Endothelial cell of umbilical vein (primary cell): ENCODE measurements around the gene DCHS1. TPM values are rescaled to one million over a fixed set of nuclear protein-coding genes. Genes with fewer than 3 reads are reported as not detected.

ENCODE experiments used
- BruUV-seq: library from RNA; stranded (reverse); fragments of 400-500 nt; replicated peaks from 2 replicates; lab custom pipeline; 2021; lab: Mats Ljungman, UMichigan
- CTCF ChIA-PET: fragments of 300-600, 350-600 bp; sonication (Branson Sonifier 250); formaldehyde crosslinking; loops from one replicate; lab custom pipeline; 2021; ENCODE audit warnings: antibody characterized with exemption, inconsistent platforms; lab: Charles Lee
- POLR2A ChIA-PET: fragments of 300-600, 350-600 bp; sonication (Branson Sonifier 250); formaldehyde crosslinking; loops from one replicate; lab custom pipeline; 2021; ENCODE audit warnings: antibody characterized with exemption, inconsistent platforms; lab: Charles Lee
- DNase-seq: peaks from one replicate; pipeline ENCODE4 v3.0.0-alpha.2; 2011; ENCODE audit warnings: low read depth, low spot score
- FAIRE-seq: peaks from 2 replicates; lab custom pipeline; 2011; peaks lifted over from hg19 to GRCh38; lab: Jason Lieb, UNC
- H2AFZ ChIP-seq: 2 replicates; pipeline ENCODE4 v1.6.0; 2012; ENCODE audit warnings: low read depth, low read length, control low read depth, inconsistent platforms
- H3K27ac ChIP-seq: 2 replicates; pipeline ENCODE4 v1.5.1; 2011; ENCODE audit warnings: low read depth, mild to moderate bottlenecking, control low read depth, low read length, moderate library complexity; ENCODE audit not compliant: insufficient read depth
- H3K27me3 ChIP-seq, 2 experiments: 2 replicates each; pipeline versions ENCODE4 v1.6.0 to v1.6.1; 2011; ENCODE audit warnings: low read length in 2 of 2, mixed read lengths in 1 of 2; ENCODE audit not compliant: control insufficient read depth in 2 of 2, insufficient read depth in 2 of 2
- H3K36me3 ChIP-seq, 2 experiments: 2 replicates in 1 of 2; 3 replicates in 1 of 2; pipeline ENCODE4 v1.5.1; 2011; ENCODE audit warnings: low read length in 2 of 2, mild to moderate bottlenecking in 1 of 2, moderate library complexity in 1 of 2; ENCODE audit not compliant: control insufficient read depth in 2 of 2, insufficient read depth in 2 of 2; ENCODE audit errors: extremely low read depth in 1 of 2
- H3K4me1 ChIP-seq: 3 replicates; pipeline ENCODE4 v1.5.1; 2011; ENCODE audit warnings: mild to moderate bottlenecking, low read length; ENCODE audit not compliant: control insufficient read depth, insufficient read depth; ENCODE audit errors: extremely low read depth
- H3K4me2 ChIP-seq: 2 replicates; pipeline ENCODE4 v1.6.1; 2011; ENCODE audit warnings: low read length, control low read depth, mixed read lengths; ENCODE audit not compliant: insufficient read depth
- H3K4me3 ChIP-seq, 3 experiments: fragments of 200-600 bp in 1 of 3; sonication (generic), shearing (Covaris generic) in 1 of 3; replicated peaks in 1 of 3; 2 replicates each; pipeline ENCODE4 v1.5.1; 2011 to 2016; ENCODE audit warnings: control low read depth in 3 of 3, low read length in 3 of 3, mild to moderate bottlenecking in 2 of 3, inconsistent platforms in 1 of 3, low read depth in 1 of 3, moderate library complexity in 1 of 3; ENCODE audit not compliant: insufficient read depth in 1 of 3
- H3K79me2 ChIP-seq: 2 replicates; pipeline ENCODE4 v1.6.0; 2012; ENCODE audit warnings: low read length, inconsistent platforms; ENCODE audit not compliant: control insufficient read depth, insufficient read depth
- H3K9ac ChIP-seq: replicated peaks from 2 replicates; pipeline ENCODE3; 2011; ENCODE audit warnings: low read length, control low read depth; ENCODE audit not compliant: insufficient read depth; ENCODE audit errors: extremely low read depth
- H3K9me1 ChIP-seq: replicated peaks from 3 replicates; pipeline ENCODE4 v1.6.0; 2011; ENCODE audit warnings: mild to moderate bottlenecking, low read length; ENCODE audit not compliant: control insufficient read depth, insufficient read depth; ENCODE audit errors: extremely low read depth
- H3K9me3 ChIP-seq: replicated peaks from 2 replicates; pipeline ENCODE4 v1.5.1; 2012; ENCODE audit warnings: low read length, inconsistent platforms; ENCODE audit not compliant: control insufficient read depth, insufficient read depth
- H4K20me1 ChIP-seq: replicated peaks from 2 replicates; pipeline ENCODE3; 2011; ENCODE audit warnings: mild to moderate bottlenecking, low read length; ENCODE audit not compliant: control insufficient read depth, insufficient read depth; ENCODE audit errors: extremely low read depth
- EZH2 ChIP-seq: IDR thresholded peaks from 2 replicates; pipeline ENCODE4 v1.6.1; 2012; ENCODE audit warnings: borderline replicate concordance, low read depth, mild to moderate bottlenecking, moderate library complexity, low read length, inconsistent platforms; ENCODE audit not compliant: severe bottlenecking
- FOS ChIP-seq: IDR thresholded peaks from 2 replicates; pipeline ENCODE4 v1.6.1; 2011; ENCODE audit warnings: mild to moderate bottlenecking, low read length, moderate library complexity, borderline replicate concordance; ENCODE audit not compliant: insufficient read depth
- GATA2 ChIP-seq: IDR thresholded peaks from 2 replicates; pipeline ENCODE4 v1.7.0; 2011; ENCODE audit warnings: low read depth, mild to moderate bottlenecking, moderate library complexity, mixed read lengths, low read length; ENCODE audit not compliant: insufficient read length, insufficient read depth
- JUN ChIP-seq: IDR thresholded peaks from 2 replicates; pipeline ENCODE4 v1.6.1; 2011; ENCODE audit warnings: borderline replicate concordance, low read depth; ENCODE audit not compliant: insufficient read length, insufficient read depth
- MYC ChIP-seq: IDR thresholded peaks from one replicate; pipeline ENCODE4 v1.6.1; 2011; ENCODE audit warnings: mild to moderate bottlenecking, low read depth, low read length
- POLR2AphosphoS5 ChIP-seq: IDR thresholded peaks from 2 replicates; pipeline ENCODE4 v1.6.1; 2012; ENCODE audit warnings: low read depth, mild to moderate bottlenecking, control low read depth, low read length, moderate library complexity; ENCODE audit not compliant: insufficient read depth
- dilution Hi-C: fragments of 300-500 bp; cut with MboI; formaldehyde crosslinking; loops from one replicate; pipeline ENCODE4 v1.15.0; 2019; ENCODE audit warnings: low sequenced_read_pairs; ENCODE audit not compliant: extremely low pct_ligation_motif_present
- intact Hi-C: fragments of 100-400 bp; cut with micrococcal nuclease; formaldehyde crosslinking; loops from one replicate; pipeline ENCODE4 v1.10.0; 2022
- polyA plus RNA-seq, 4 experiments: library from polyadenylated mRNA; depleted of rRNA in 3 of 4; stranded (reverse) in 3 of 4; unstranded in 1 of 4; fragments of >200 nt; gene quantifications; 2 replicates each; pipeline versions ENCODE4 v1.2.1 to v1.2.3, GENCODE V29; 2011 to 2012; ENCODE audit warnings: missing spikeins in 1 of 4
- total RNA-seq: library from RNA; stranded (reverse); gene quantifications from 2 replicates; pipeline ENCODE4 v1.2.3, GENCODE V29; 2021
- TF ChIP-seq, protein P1 (sequence below): IDR thresholded peaks from 2 replicates; pipeline ENCODE4 v1.6.1; 2011; ENCODE audit not compliant: insufficient read depth, insufficient read length

Gene DCHS1
- total and polyA plus RNA-seq, 2 donors (not counting 3 experiments of a cell fraction or from before 2014, with no cell fraction given), result 56.2 to 73.0 TPM

- ChIA-PET CTCF (interaction anchor here (1.3 to 1.4 kb wide), 2 partner anchors 46 to 133 kb away, joined by 3 to 4 read pairs; partner anchors contain the start of gene TPP1), POLR2A (no interaction called here)
- no peaks in the 10 kb centered on the region for H3K27me3 ChIP-seq
- no peaks in the 10 kb centered on the region for H3K9me1 ChIP-seq
- no peak overlapping the region for H3K4me2 ChIP-seq
- no peaks in the 10 kb centered on the region for H3K79me2 ChIP-seq
- DNase-seq (no peak), FAIRE-seq (no peak)
- H3K27ac ChIP-seq, result no peak overlapping the region
- no peak overlapping the region for H3K9ac ChIP-seq
- no peaks in the 10 kb centered on the region for H4K20me1 ChIP-seq
- H3K9me3 ChIP-seq, result no peaks in the 10 kb centered on the region
- BruUV-seq, result no TSS peak
- H3K36me3 ChIP-seq, result no peaks in the 10 kb centered on the region
- TF ChIP-seq FOS (no peak), JUN (no peak), GATA2 (no peak), POLR2AphosphoS5 (no peak), EZH2 (no peak), MYC (no peak)
- TF ChIP-seq, protein P1, sequence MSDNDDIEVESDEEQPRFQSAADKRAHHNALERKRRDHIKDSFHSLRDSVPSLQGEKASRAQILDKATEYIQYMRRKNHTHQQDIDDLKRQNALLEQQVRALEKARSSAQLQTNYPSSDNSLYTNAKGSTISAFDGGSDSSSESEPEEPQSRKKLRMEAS, result no peak
- intact Hi-C loops, result no loop called here
- H2AFZ ChIP-seq, result no peak overlapping the region
- no peaks in the 10 kb centered on the region for H3K4me1 ChIP-seq
- H3K4me3 ChIP-seq, result no peak overlapping the region
- dilution Hi-C loops, result no loop called here
Observed at GRCh38 chr11:6663794-6664469, 8.3 kb upstream of the DCHS1 start.
